AG08396 (cell line): ENCODE results near the gene MS4A2.
"Not testable (repeated sequence)": the region's sequence is repeated elsewhere in the genome, so short reads cannot be mapped to it uniquely, and the experiment has no call there.

Experiments
- DNase-seq: peaks from one replicate; pipeline ENCODE4 v3.0.0; 2012; ENCODE audit warnings: low spot score, mixed read lengths

Gene MS4A2

DNA sequence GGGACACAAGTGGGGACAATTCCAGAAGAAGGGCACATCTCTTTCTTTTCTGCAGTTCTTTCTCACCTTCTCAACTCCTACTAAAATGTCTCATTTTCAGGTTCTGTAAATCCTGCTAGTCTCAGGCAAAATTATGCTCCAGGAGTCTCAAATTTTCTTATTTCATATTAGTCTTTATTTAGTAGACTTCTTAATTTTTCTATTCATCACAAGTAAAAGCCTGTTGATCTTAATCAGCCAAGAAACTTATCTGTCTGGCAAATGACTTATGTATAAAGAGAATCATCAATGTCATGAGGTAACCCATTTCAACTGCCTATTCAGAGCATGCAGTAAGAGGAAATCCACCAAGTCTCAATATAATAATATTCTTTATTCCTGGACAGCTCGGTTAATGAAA, at the start of gene MS4A2:
MS4A2 (plus strand) TSS at position 301 of the 400 bp plus-strand sequence. CDS start 102 bp downstream, outside the sequence.
- no peak for DNase-seq

DNA sequence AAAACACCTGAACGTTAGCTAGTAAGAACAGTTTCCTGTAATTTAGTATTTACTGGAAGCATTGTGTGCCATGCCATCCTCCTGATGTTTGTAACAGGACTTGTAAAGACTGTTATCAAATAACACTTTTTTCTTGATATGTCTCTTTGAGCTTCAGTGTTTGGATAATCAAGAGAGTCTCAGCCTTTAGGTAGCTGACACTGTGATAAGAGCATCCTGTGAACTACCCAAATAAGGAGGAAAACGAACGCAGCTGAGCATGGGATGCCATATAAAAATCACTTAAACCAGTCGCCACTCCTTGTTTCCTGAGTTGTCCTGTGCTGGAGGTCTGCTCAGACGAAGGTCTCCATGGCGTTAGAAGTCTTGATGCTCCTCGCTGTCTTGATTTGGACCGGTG, 48.4 kb upstream of the MS4A2 start, which contains the start of gene OOSP2:
OOSP2 (plus strand) TSS at position 301 of the 400 bp plus-strand sequence; CDS start at position 352, 51 bp downstream.
- no peak for DNase-seq

DNA sequence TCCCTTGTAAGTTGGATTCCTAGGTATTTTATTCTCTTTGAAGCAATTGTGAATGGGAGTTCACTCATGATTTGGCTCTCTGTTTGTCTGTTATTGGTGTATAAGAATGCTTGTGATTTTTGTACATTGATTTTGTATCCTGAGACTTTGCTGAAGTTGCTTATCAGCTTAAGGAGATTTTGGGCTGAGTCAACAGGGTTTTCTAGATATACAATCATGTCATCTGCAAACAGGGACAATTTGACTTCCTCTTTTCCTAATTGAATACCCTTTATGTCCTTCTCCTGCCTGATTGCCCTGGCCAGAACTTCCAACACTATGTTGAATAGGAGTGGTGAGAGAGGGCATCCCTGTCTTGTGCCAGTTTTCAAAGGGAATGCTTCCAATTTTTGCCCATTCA, 38.0 kb upstream of the MS4A2 start:
- not testable (repeated sequence) for DNase-seq

DNA sequence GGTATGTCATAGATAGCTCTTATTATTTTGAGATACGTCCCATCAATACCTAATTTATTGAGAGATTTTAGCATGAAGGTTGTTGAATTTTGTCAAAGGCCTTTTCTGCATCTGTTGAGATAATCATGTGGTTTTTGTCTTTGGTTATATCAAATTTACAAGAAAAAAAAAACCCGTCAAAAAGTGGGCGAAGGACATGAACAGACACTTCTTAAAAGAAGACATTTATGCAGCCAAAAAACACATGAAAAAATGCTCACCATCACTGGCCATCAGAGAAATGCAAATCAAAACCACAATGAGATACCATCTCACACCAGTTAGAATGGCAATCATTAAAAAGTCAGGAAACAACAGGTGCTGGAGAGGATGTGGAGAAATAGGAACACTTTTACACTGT, 37.6 kb upstream of the MS4A2 start:
- DNase-seq = not testable (repeated sequence)

DNA sequence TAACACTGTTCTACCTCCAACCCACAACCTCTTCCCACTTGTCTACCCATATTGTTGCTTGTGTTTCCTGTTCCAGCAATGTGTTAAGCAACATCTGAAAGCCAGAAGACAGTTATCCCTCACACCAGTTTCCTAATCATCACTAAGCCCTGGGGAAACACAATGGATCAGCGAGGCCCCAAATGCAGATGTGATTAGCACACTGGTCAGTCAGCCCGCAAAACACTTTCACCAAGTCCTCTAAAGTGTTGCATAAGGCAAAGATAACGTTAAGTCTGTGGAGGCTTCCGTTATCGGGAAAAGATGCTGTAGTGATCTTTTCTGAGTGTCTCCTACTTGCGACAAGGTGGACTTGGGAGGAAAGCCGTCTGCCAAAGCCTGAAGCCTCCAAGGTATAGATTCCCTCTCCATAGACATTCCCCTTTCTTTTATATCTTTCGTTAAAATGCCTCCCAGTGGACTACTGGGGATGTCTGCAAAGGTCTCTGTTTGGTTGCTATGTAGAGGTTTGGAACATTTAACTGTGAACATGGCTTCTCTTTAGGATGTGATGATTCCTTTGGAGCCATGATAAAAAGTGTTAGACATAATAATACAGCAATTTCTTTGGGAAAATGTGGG, 32.0 kb upstream of the MS4A2 start, which contains the start of gene MS4A3:
MS4A3 (plus strand) TSS at position 317 of the 621 bp plus-strand sequence. CDS start 4,496 bp downstream, outside the sequence.
- no peak for DNase-seq

DNA sequence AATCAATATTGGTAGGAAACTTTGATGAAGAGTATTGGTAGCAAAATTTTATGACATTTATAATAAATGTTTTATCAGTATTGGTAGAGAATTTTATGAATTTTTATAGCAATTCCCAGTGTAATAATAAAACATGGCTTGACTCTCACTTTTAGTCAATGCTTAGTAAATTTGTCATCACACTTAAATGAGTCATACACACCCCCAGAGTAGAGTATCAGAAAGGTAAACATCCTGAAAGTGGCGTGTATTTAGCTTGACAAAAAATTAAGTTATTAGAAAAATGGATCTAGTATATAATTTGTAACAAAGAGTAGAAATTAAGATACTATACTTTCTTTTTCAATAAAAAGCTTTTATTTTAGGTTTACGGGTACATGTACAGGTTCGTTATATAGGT, 29.4 kb upstream of the MS4A2 start:
- DNase-seq = no peak

DNA sequence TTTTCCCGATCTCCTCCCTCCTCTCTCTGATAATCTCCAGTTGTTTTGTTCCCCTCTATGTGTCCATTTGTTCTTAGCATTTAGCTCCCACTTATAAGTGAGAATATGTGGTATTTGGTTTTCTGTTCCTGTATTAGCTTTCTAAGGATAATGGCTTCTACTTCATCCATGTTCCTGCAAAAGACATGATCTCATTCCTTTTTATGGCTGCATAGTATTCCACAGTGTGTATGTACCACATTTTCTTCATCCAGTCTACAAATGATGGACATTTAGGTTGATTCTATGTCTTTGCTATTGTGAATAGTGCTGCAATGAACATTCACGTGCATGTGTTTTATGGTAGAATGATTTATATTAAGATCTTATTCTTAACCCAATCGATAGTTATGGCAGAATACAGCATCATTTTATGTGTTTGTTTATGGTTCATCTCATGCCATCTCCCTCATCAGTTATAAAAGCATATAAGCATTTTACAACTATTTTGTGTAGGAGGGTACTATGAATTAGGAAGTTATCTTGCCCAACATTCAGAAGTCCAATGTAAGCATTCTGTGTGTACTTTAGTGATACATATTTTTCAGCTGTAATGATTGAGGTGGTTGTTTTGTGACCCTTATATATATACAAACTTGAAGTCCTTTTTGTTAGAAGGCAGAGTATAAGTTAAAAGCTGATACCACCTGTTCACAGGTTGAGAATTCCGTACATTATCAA, 28.8 kb upstream of the MS4A2 start:
- DNase-seq = no peak

DNA sequence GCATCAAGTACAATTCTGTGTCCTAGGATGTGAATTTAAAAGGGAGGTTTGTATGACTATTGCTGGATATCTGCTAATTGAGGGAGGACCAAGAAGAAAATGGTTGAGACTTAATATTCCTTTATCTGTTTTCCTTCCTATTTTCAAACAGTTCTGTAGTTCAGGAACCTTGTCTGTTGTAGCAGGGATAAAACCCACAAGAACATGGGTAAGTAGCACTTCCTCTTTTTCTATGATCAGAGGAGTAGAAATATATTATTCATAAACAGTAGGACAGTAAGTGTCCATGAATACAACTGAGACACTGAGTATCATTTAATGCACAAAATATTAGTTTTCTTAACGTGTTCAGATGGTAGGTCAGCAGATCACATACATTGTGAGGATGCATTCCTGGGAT, 24.4 kb upstream of the MS4A2 start:
- DNase-seq = no peak

DNA sequence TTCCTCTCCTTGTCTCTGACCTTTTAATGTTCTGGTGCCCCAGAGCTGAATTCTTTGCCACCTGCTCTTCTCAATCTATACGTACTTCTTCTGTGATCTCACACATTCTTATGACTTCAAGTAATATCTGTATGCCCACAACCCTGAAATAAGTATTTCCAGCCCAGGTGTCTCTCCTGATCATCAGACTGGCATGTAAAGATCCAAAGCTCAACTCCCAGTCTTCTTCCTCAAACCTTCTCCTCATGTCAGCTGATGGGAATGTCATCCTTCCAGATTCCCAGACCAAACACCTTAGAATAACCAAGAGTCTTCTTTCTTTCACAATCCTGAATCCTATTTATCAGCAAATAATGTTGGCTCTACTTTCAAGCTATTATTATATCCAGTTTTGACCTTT, 22.7 kb upstream of the MS4A2 start:
- DNase-seq = no peak

DNA sequence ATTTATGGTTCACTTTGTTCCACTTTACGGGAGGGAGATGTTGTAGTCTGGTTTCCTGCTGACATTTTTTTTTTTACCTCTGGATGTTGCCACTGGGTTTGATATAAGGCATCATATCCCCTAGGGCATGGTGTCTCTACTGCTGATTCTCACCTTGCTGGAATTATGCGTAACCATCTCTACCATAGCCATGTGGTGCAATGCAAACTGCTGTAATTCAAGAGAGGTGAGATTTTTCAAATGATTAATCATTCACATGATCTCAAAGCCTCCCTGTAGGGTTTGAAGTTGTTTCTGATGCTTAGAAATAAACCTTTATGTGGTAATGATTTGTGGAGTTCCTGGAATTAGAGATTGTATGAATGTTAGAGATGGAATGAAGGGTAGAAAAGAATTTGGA, 19.0 kb upstream of the MS4A2 start:
- no peak for DNase-seq

DNA sequence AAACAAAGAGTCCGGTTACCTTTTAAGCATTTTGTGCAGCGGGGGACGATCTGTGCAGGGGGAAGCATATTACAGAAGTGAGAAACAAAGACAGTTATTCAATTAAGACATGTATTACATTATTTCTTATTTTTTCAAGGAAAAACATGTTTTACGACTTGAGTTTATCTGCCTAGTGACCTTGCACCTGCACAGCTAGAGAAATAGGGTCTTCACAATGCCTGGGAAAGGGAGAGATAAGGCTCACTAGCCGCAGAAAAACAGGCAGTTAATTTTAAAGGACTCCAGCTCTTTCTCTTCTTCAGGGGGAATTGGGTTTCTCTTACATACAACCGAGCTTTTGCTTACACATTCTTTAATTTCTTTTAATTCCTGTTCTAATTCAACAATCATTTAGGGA, 16.8 kb upstream of the MS4A2 start:
- DNase-seq = not testable (repeated sequence)

DNA sequence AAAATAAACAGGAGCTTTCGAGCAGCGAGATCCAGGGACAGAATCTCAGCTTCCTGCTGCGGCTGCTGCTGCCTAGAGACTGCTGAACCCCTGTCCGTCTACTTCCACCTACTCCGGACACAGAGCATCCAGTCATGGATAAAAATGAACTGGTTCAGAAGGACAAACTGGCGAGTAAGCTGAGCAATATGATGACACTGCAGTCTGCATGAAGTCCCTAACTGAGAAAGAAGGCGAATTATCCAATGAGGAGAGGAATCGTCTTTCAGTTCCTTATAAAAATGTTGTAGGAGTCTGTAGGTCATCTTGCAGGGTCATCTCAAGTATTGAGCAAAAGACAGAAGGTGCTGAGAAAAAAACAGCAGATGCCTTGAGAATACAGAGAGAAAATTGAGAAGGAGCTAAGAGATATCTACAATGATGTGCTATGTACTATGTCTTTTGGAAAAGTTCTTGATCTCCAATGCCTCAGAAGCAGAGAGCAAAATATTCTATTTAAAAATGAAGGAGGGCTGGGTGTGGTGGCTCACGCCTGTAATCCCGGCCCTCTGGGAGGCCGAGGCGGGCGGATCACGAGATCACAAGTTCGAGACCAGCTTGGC, 11.1 kb upstream of the MS4A2 start:
- DNase-seq = no peak

DNA sequence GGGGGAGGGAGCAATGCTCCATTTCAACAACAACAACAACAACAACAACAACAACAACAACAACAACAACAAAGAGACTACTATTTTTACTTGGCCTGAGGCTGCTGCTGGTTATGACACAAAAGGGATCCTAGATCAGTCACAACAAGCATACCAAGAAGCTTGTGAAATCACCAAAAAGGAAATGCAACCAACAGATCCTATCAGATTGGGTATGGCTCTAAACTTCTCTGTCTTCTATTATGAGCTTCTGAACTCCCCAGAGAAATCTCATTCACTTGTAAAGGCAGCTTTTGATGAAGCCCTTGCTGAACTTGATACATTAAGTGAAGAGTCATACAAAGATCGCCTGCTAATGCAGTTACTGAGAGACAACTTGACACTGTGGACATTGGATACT, 10.5 kb upstream of the MS4A2 start:
- no peak for DNase-seq

DNA sequence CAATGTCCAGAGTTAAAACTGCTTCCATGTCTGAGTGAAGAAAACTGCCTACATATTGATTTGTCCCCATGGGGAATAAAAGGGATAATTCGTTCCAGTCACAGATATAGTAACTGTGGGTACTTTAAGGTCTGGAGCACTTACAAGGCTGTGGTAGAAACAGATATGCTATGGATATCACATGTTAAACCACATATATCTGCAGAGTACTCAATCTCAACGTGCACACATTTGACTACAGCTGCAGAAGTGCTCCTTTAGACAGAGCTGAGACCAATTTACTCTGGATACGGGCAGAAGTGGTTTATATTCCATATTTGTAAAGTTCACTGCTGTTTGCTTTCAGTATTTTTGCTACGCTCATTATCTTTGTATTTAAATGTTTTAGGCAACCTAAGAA, 9.7 kb upstream of the MS4A2 start:
- DNase-seq = no peak

DNA sequence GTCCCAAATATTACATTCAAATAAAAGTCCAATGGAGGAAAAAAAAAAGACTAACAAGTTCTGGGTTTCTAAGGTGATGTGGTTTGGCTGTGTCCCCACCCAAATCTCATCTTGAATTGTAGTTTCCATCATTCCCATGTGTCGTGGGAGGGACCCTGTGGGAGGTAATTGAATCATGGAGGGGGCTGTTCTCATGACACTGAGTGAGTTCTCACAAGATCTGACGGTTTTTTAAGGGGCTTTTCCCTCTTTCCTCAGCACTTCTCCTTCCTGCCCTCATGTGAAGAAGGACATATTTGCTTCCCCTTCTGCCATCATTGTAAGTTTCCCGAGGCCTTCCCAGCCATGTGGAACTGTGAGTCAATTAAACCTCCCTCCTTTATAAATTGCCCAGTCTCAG, 7.9 kb upstream of the MS4A2 start:
- no peak for DNase-seq

DNA sequence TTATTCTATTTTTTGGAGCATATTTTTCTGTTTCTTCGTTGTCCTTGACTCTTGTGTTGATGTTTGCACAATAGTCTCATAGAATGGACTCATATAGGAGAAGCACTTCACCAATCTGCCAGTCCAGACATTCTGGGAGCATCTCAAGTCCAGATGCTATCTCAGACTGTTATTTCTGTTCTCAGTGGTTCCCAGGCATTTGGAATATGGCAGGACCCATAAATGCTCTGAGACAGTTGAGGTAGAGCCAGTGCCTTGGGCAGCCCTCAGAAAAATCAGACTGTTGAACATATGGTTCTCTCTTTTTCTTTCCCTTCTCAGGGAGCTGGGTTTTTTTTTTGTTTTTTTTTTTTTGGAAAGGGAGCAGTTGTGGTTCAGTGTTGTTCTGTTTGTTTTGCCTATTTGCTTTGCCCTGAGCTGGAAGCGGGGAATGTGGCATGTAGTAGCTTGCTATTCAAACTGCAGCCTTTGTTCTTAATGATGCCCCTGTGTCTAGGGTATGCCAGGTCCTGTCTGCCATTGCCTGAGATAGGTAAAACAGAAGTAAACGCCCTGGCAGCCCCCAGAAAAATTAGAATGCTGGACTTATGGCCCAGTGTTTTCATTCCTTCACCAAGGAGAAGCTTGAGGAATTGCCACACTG, 3.7 kb upstream of the MS4A2 start:
- DNase-seq = no peak

DNA sequence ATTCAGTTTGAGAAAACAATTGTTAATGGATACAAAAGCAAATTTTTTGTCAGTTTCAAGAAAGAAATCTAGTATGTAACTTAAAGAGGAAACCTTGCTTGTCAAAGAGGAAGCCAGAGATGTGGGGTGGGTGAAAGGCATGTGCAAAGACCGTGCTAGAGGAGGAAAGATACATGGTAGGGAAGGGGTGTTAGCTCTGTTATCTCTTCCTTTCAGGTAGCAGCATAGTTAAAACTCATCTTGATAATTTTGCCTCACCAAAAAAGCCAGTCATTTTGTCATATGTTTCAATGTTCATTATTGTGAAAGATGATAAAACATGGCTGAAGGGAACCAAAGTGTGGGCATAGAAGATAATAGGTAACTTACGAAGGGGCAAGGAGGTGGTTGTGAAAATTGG, 2.6 kb upstream of the MS4A2 start:
- DNase-seq = no peak

DNA sequence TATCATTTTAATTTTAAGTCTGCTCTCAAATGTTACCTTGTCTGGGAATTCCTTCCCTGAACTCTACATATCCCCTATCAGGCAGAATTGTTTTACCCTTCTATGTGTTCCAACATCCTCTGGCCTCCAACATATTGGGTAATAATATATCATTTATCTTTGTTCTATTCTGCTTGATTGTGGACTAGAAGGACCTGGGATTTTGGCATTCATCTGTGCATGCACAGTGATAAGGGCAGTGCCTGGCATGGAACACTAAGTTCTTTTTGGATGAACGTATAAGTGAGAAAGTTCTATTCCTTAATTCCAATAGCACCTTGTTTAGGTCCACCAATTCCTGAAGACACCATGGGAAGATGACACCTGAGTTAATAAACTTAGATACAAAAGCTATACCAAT, 1.2 kb upstream of the MS4A2 start:
- DNase-seq = no peak

DNA sequence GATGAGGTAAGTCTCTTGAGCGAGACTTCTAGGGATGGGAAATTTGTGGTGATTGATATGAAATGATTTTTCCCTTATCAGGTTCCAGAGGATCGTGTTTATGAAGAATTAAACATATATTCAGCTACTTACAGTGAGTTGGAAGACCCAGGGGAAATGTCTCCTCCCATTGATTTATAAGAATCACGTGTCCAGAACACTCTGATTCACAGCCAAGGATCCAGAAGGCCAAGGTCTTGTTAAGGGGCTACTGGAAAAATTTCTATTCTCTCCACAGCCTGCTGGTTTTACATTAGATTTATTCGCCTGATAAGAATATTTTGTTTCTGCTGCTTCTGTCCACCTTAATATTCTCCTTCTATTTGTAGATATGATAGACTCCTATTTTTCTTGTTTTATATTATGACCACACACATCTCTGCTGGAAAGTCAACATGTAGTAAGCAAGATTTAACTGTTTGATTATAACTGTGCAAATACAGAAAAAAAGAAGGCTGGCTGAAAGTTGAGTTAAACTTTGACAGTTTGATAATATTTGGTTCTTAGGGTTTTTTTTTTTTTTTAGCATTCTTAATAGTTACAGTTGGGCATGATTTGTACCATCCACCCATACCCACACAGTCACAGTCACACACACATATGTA, 7.1 kb downstream of the MS4A2 start:
- no peak for DNase-seq

DNA sequence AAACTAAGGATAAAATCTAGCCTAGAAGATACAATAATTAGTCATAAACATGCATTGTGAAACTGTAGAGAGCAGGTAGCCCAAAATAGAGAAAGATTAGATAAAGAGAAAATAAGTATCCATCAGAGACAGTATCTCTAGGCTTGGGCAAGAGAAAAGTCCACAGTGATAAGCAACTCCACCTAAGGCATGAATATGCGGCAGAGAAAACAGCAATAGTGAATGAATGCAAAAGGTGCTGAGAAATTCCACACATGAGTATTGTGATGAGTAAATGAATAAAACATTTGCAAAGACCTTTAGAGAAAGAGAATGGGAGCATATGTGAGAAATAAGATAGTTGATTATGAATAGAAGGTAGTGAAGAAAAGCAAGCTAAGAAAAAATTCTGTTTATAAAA, 8.7 kb downstream of the MS4A2 start:
- no peak for DNase-seq

DNA sequence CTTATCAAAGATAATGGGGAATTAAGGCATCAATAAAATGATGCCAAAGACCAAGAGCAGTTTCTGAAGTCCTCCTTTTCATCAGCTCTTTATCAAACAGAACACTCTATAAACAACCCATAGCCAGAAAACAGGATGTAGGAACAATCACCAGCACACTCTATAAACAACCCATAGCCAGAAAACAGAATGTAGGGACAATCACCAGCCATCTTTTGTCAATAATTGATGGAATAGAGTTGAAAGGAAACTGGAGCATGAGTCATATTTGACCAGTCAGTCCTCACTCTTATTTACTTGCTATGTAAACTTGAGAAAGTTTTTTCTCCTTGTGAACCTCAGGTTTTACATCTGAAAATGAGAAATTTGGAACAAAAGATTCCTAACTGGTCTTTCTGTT, 10.0 kb downstream of the MS4A2 start:
- DNase-seq = no peak

DNA sequence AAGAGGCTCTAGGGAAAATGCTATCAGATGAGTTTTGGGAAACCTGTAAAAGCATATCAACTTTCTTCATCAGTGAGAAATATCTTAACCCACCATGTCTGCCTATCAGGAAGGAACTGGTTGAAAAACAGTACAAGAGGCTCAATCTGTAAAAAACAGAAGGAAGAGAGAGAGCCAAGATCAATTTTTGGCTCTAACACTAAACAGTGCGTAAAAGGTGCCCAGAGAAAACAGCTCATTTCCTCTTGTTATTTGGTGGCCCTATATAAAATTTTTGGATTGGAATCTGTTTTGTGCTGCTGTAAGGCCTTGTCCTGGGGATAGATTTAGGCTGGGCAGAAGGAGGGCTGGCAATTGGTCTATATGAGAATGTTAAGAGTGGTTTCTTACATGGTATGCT, 12.1 kb downstream of the MS4A2 start:
- DNase-seq = no peak
